Prostate gland (tissue), 2 donors: ENCODE data around the gene ZNF516.

ENCODE experiments used
- CTCF ChIP-seq, 4 experiments: fragments of 200-600 bp in 2 of 4; fragments of 450-650 bp in 2 of 4; sonication (generic) in 2 of 4; IDR thresholded peaks; 1 replicate in 3 of 4; 2 replicates in 1 of 4; pipeline ENCODE4 v1.5.1; 2016 to 2019; ENCODE audit warnings: antibody characterized with exemption in 4 of 4, mild to moderate bottlenecking in 2 of 4, moderate library complexity in 2 of 4
- POLR2A ChIP-seq: fragments of 450-650 bp; IDR thresholded peaks from one replicate; pipeline ENCODE4 v1.6.1; 2016; ENCODE audit warnings: antibody characterized with exemption, mild to moderate bottlenecking

- TF ChIP-seq POLR2A (no peak), CTCF (IDR thresholded peaks at IDR 0.05) (no peak)
Observed at GRCh38 chr18:76472829-76473228, 22.2 kb downstream of the ZNF516 start.
